HG03520 (cell line): ENCODE results near the gene SPINK14.

Experiments
- ATAC-seq: cut with Tn5 transposase; IDR thresholded peaks from one replicate; pipeline ENCODE4 v1.9.1; 2021; ENCODE audit warnings: mild to moderate bottlenecking, moderate library complexity; ENCODE audit not compliant: unreplicated experiment

SPINK14 gene

DNA sequence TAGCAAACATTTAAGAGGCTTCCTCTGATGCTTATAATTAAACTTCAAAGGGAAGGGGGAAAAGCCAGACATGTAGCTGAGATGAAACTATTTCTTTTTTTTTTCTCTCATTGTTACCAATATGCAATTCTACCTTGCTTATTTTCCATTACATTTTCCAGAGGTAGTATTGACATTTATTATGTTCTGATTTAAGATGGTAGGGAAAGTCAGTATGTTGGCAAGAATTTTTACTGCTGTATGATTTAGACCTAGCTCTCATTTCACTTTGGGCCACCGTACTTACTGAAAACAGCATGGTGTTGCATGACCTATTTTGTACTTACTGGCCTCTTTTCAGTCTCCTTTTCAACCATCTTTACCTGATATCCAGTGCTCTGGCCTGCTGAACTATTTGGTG lies 24.9 kb downstream of the SPINK14 start:
- no peak for ATAC-seq

DNA sequence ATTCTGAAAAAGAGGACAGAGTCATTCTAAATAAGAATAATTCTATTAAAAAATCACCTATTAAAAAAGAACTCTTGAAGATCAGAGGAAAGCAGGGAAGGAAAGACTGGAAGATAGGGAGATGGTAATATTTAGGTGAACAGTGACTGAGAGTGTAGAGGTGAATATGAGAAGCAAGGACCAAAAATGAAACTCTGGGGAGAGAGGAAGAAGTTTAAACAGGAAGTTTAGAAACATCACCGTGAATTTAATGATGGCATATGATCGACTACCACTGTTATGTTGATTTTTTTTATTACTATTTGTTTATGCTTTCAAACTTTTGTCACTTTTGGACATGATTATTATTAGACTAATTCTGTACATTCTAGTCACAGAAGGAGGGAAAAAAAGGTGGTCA lies 32.8 kb downstream of the SPINK14 start:
- ATAC-seq = no peak

DNA sequence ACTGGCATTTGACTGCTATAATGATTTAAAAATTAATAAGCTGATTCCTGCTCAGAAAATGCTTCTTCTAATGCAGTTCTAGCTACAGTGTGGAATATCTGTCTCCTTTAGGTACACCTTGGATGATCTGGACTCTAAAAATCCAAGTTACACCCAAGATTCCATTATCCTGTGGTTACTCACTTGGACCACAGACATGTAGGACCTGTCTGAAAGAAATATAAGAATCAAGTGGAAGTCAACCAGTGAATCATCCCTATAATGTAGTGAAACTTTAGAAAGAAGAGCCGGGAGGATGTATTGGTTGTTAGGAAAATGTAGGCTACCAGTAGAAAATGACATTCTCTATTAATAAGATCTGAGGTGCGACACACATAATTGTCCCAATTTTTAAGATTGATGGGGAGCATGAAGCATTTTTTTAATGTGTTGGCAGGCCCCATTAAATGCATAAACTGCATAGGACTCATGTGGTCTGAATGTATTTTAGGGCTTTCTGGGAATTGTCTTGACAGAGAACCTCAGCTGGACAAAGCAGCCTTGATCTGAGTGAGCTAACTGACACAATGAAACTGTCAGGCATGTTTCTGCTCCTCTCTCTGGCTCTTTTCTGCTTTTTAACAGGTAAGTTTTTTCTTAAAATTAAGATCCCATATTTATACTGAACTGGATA lies 34.3 kb downstream of the SPINK14 start, which contains the start of gene SPINK6:
Gene SPINK6 (plus strand): TSS at position 512 of the 673 bp plus-strand sequence. CDS start 55 bp downstream, at position 567.
- no peak for ATAC-seq

DNA sequence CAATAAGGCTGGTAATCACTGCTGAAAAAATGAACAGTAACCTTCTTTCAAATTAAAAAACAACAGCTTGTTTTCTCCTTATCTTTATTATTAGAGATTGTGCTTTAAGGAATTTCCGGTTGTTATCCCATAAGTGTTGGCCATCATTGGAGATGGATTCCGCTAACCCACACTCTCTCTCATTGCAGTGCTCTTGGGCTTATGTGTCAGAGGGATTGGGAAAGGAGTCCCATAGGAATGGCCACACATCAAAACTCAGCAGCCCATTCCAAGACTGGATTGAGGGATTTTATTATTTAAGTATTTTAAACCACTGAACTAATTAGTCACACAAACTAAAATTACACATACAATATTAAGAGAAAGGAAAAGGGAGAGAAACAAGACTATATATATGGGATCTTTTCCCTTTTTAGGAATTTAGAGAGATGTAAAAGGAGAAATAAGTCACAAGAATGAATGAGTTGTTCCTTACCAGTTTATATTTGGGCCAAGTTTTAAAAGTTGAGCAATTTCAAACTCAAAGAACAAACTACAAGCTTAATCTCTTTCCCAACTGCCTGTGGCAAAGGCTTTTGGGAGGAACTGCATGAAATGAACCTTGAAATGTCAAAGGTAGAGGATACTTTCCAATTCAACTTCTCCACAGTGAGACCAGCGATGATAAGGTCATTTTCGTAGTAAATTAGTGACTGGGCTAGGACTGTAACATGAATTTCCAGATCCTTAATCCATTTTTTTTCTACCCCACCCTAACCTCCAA lies 36.9 kb downstream of the SPINK14 start:
- ATAC-seq = no peak

DNA sequence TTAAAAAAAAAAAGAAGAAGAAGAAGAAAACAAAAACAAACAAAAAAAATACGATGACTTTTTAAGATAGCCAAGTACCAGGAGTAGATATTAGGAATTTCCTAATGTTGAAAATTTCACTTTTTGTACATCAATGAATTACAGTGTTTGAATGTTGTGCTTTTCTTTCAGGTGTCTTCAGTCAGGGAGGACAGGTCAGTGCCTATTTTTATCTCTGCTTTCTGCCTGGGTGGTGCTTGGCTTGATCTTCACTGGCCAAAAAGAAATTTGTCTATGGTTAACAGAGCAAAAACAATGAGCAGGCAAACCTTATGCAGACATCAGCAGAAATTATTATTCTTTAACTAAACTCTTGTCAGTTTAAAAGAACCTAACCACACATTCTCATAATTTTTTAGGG lies 37.5 kb downstream of the SPINK14 start:
- ATAC-seq = no peak

DNA sequence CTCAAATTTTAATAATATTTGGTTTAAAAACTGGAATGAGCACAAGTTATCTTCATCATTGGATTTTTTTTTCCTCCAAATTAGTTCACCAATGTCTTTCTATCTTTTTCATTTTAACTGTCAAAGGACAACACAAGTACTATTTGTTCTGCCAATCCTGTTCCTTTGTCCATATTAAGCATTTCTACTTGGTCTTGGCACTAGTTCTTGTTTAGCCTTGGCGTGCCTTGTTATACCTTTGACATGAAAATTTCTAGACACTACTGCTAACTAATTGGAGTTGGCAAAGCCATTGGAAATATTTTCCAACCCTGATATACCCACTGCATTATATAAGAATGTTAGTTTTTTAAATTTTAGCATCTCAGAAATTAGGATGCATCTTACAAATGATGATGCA lies 38.3 kb downstream of the SPINK14 start:
- ATAC-seq = no peak

DNA sequence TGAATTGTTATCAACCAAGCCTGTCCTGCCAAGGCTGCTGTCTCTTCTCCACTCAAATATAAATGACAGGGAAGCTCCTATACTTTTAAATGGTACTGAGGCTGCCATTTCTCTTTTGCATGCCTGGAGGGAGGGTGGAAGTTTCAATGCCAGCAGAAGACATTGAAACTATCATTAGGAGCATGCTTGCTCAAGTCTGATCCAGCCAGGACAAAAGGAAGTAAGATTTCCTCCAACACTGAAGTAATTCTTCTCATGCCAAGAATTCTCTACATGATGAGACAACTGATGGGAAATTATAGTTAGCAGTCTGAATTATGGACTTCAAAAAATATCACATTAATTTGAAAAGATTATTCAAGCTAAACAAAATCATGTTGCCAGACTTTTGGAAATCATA lies 39.9 kb downstream of the SPINK14 start:
- no peak for ATAC-seq

DNA sequence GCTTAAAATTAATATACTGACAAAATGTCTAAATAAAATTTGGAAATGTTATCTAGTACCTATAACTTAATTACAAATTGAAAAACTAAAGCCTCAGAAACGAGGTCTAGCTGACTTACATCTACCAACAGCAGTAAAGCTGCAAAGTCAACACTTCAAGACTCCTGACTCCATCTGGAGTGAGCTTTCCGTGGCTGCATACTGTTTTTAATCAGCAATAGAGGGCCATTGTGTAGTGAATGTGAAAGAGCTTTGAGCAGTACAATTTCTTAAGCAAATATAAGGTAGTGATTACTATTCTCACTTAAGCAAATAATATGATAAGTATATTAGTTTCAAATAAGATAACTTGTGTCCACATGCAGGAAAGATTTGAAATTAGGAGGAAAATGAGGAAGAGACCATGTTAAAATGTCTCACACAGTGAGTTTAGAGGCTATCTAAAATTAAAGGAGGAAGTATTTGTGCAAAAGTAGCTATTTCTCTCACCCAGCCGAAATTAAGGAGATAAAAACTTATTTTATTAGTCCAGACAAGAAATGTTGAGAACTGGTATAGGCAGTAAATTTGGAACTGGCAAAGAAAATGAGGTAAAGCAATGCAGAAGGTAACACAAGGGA lies 40.9 kb downstream of the SPINK14 start:
- ATAC-seq = no peak

DNA sequence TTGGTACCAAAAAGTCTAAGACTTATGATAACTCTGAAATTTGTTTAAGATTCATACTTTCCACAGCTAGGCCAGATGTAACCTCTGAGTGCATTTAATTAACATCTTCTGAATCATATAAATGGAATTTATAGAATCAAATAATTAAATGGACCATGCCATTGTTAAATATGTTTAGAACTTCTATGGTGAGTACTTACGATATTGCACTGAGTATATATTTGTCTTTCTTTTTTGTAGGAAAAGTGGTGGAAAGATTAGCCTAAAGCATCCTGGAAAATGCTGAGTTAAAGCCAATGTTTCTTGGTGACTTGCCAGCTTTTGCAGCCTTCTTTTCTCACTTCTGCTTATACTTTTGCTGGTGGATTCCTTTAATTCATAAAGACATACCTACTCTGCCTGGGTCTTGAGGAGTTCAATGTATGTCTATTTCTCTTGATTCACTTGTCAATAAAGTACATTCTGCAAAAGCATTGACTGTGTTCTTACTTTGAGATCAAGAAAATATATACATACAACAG lies 46.4 kb downstream of the SPINK14 start:
- no peak for ATAC-seq

DNA sequence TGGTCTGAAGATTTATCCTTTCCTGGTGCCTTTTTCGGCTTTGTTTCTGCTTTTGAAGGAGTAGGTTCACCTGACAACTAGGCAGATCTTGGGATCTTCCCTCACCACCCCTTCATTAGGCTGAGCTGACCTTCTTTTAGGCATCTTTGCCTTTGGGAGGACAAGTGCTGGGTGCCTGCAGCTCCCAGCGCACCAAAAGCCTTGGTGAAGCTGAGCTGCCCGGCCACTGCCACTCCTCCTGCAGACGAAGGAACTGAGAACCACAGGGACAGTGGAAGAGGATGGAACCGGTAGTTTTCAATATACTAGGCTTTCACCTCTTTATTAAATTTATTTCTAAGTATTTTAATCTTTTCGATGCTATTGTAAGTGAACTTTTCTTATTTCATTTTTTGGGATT lies 53.2 kb downstream of the SPINK14 start:
- no peak for ATAC-seq

DNA sequence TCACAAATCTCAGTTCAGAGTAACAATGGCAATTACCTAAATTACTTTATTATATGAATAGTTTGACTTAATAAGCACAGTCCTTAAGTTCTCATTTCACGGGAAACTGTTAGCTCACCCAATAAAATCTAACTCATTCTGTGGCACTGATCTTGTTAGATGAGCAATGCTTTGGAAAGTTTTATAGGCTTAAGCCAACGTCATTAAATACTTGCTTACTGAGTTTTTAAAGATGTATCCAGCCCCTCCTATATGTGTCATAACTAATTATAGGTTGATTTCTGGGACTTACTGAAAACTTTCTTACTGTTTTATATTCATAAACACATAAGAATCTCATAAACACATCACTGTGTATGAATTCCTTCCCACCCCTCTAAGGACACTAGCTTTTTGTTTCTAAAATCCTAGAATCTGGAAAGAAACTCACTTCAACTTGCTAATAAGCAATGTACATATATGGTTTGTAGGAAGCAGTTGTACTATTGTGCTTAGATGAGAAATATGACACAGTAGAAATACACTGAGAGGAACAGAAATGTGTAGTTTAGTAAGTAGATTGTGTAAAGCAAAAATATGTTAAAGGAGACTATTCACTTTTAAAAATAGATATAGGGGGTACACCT lies 55.9 kb downstream of the SPINK14 start:
- no peak for ATAC-seq
